ENCODE measurements around the gene HOXA9. TPM values are rescaled to one million over a fixed set of nuclear protein-coding genes. Genes with fewer than 3 reads are reported as not detected.

The HOXA9 gene
- total RNA-seq, 1 donor from 2014 or later: 14.5 TPM

- no peak for TF ChIP-seq CTCF (IDR thresholded peaks at IDR 0.05; ENCODE audit: unreplicated experiment)
- Mint-ChIP-seq H3K4me1 (peaks cover 55% of the 10 kb centered on the region), H3K4me3 (no peak overlapping the region), H3K9me3 (no peaks in the 10 kb centered on the region), H3K27ac (peak overlapping the region; percentile 80), H3K36me3 (no peaks in the 10 kb centered on the region), H3K27me3 (ENCODE audit: low read depth) (peaks cover 96% of the 10 kb centered on the region)
- no peak for DNase-seq (ENCODE audit: low spot score in 2 of 2, unreplicated experiment in 2 of 2)
Measured at GRCh38 chr7:27191161-27191731, 25.9 kb upstream of the HOXA9 start.

GRCh38 chr7:27189997-27190748, 24.8 kb upstream of the HOXA9 start:
- Mint-ChIP-seq H3K9me3 (no peaks in the 10 kb centered on the region), H3K27me3 (ENCODE audit: low read depth) (peaks cover 98% of the 10 kb centered on the region), H3K27ac (peak overlapping the region; percentile 95), H3K4me1 (peaks cover 61% of the 10 kb centered on the region), H3K4me3 (peak overlapping the region; percentile 61), H3K36me3 (no peaks in the 10 kb centered on the region)
- peak in 1 of 2 experiments; percentile 37 for DNase-seq (ENCODE audit: low spot score in 2 of 2, unreplicated experiment in 2 of 2)
- TF ChIP-seq CTCF (IDR thresholded peaks at IDR 0.05; ENCODE audit: unreplicated experiment): no peak

GRCh38 chr7:27189295-27189996, 24.1 kb upstream of the HOXA9 start:
- Mint-ChIP-seq H3K36me3 (no peaks in the 10 kb centered on the region), H3K4me1 (peaks cover 66% of the 10 kb centered on the region), H3K27ac (peak overlapping the region; percentile 95), H3K4me3 (peak overlapping the region; percentile 61), H3K27me3 (ENCODE audit: low read depth) (peaks cover 98% of the 10 kb centered on the region), H3K9me3 (no peaks in the 10 kb centered on the region)
- TF ChIP-seq CTCF (IDR thresholded peaks at IDR 0.05; ENCODE audit: unreplicated experiment): no peak
- DNase-seq (ENCODE audit: low spot score in 2 of 2, unreplicated experiment in 2 of 2): peak in 1 of 2 experiments; percentile 40

- Mint-ChIP-seq H3K4me3 (peak overlapping the region; percentile 61), H3K27ac (peak overlapping the region; percentile 95), H3K36me3 (no peaks in the 10 kb centered on the region), H3K9me3 (no peaks in the 10 kb centered on the region), H3K4me1 (peaks cover 60% of the 10 kb centered on the region), H3K27me3 (ENCODE audit: low read depth) (peaks cover 97% of the 10 kb centered on the region)
- peak in 1 of 2 experiments; percentile 43 for DNase-seq (ENCODE audit: low spot score in 2 of 2, unreplicated experiment in 2 of 2)
- no peak for TF ChIP-seq CTCF (IDR thresholded peaks at IDR 0.05; ENCODE audit: unreplicated experiment)
Measured at GRCh38 chr7:27188386-27189294, 23.3 kb upstream of the HOXA9 start.
